CD4-positive, alpha-beta T cell (primary cell): ENCODE data around the gene SMAD3. TPM values are rescaled to one million over a fixed set of nuclear protein-coding genes. Genes with fewer than 3 reads are reported as not detected.
A peak's percentile ranks its signal among the peaks of the same experiment; 100 is the strongest.

ENCODE experiments used
- ATAC-seq: fragments of 200-7000 bp; cut with Tn5 transposase; one replicate; pipeline ENCODE4 v1.10.0; 2022; ENCODE audit warnings: mild to moderate bottlenecking; ENCODE audit not compliant: poor library complexity
- CTCF ChIA-PET: fragments of 350-600 bp; sonication (Branson Sonifier 250); formaldehyde crosslinking; loops from one replicate; lab custom pipeline; 2021; ENCODE audit warnings: antibody characterized with exemption, inconsistent platforms; lab: Charles Lee
- POLR2A ChIA-PET: fragments of 350-600 bp; sonication (Branson Sonifier 250); formaldehyde crosslinking; loops from one replicate; lab custom pipeline; 2021; ENCODE audit warnings: antibody characterized with exemption, inconsistent platforms; lab: Charles Lee
- DNase-seq, 14 experiments: peaks; one replicate each; pipeline ENCODE4 v3.0.0-alpha.2; 2013 to 2020; ENCODE audit warnings: mixed read lengths in 2 of 14
- H3K27ac ChIP-seq, 2 donors: one replicate each; pipeline versions ENCODE4 v1.5.1 to v1.7.0; 2013; ENCODE audit warnings: low read length in 2 of 2, low read depth in 1 of 2, mild to moderate bottlenecking in 1 of 2
- H3K27me3 ChIP-seq, 2 experiments: 1 replicate in 1 of 2; 2 replicates in 1 of 2; pipeline versions ENCODE4 v1.6.1 to v1.7.0; 2013; ENCODE audit warnings: low read length in 2 of 2, control low read depth in 1 of 2, mild to moderate bottlenecking in 1 of 2, moderate library complexity in 1 of 2; ENCODE audit not compliant: insufficient read depth in 2 of 2, control insufficient read depth in 1 of 2
- H3K36me3 ChIP-seq: one replicate; pipeline ENCODE4 v1.6.1; 2013; ENCODE audit warnings: low read length, control low read depth; ENCODE audit not compliant: insufficient read depth
- H3K4me1 ChIP-seq: one replicate; pipeline ENCODE4 v1.6.1; 2013; ENCODE audit warnings: low read length, control low read depth; ENCODE audit not compliant: insufficient read depth
- H3K4me3 ChIP-seq: one replicate; pipeline ENCODE4 v1.5.1; 2013; ENCODE audit warnings: mild to moderate bottlenecking, low read length, moderate library complexity
- H3K9me3 ChIP-seq, 2 experiments: 1 replicate in 1 of 2; 2 replicates in 1 of 2; pipeline versions ENCODE4 v1.6.1 to v1.7.0; 2013; ENCODE audit warnings: low read length in 2 of 2, mild to moderate bottlenecking in 2 of 2, control low read depth in 1 of 2, moderate library complexity in 1 of 2; ENCODE audit not compliant: control insufficient read depth in 1 of 2, insufficient read depth in 1 of 2
- H3K27ac Mint-ChIP-seq: one replicate; pipeline ENCODE4 v1.8.0; 2020; ENCODE audit warnings: mixed read lengths
- H3K27me3 Mint-ChIP-seq: one replicate; pipeline ENCODE4 v1.8.0; 2021; ENCODE audit warnings: mixed read lengths
- H3K36me3 Mint-ChIP-seq: one replicate; pipeline ENCODE4 v1.8.0; 2021; ENCODE audit warnings: low read depth, mixed read lengths
- H3K4me1 Mint-ChIP-seq: one replicate; pipeline ENCODE4 v1.8.0; 2021; ENCODE audit warnings: low read depth, mixed read lengths
- H3K4me3 Mint-ChIP-seq: one replicate; pipeline ENCODE4 v1.8.0; 2020; ENCODE audit warnings: mild to moderate bottlenecking, mixed read lengths
- H3K9me3 Mint-ChIP-seq: one replicate; pipeline ENCODE4 v1.8.0; 2020; ENCODE audit warnings: mixed read lengths
- intact Hi-C, 2 experiments: fragments of 100-400 bp; cut with DNase I in 1 of 2; cut with micrococcal nuclease in 1 of 2; formaldehyde crosslinking; loops; one replicate each; pipeline versions ENCODE4 v1.15.1 to v1.9.0; 2023 to 2025; cut with DNase I, micrococcal nuclease
- total RNA-seq, 174 experiments: library from RNA in 2 of 174; stranded (reverse) in 2 of 174; gene quantifications; one replicate each; pipeline ENCODE4 v1.2.3 and lab custom pipeline; 2021 to 2026
- TF ChIP-seq, protein P1 (sequence below): fragments of 200-600 bp; IDR thresholded peaks from one replicate; pipeline ENCODE4 v1.8.0; 2022; ENCODE audit warnings: antibody characterized with exemption, mild to moderate bottlenecking

The SMAD3 gene
- total RNA-seq, 2 experiments from 2014 or later = 30.0 to 31.0 TPM

- peak overlapping the region; percentile 31 for H3K27ac Mint-ChIP-seq
- POLR2A ChIA-PET = no interaction called here
- CTCF ChIA-PET = interaction anchor here (1.0 kb wide), 1 partner anchor 229 kb away, joined by 3 read pairs; no protein-coding TSS in a partner anchor
- ATAC-seq = peak; percentile 41
- H3K4me1 ChIP-seq = peaks cover 40% of the 10 kb centered on the region
- peak overlapping the region in 1 of 2 donors; percentile 29 for H3K27ac ChIP-seq
- peaks cover 88% of the 10 kb centered on the region for H3K36me3 ChIP-seq
- no peaks in the 10 kb centered on the region for H3K9me3 Mint-ChIP-seq
- intact Hi-C loops = no loop called here
- peaks cover 47% of the 10 kb centered on the region for H3K4me1 Mint-ChIP-seq
- peak in 3 of 14 experiments; percentile 29 to 71 (median 66) for DNase-seq
- H3K4me3 ChIP-seq = no peak overlapping the region
- TF ChIP-seq, protein P1, sequence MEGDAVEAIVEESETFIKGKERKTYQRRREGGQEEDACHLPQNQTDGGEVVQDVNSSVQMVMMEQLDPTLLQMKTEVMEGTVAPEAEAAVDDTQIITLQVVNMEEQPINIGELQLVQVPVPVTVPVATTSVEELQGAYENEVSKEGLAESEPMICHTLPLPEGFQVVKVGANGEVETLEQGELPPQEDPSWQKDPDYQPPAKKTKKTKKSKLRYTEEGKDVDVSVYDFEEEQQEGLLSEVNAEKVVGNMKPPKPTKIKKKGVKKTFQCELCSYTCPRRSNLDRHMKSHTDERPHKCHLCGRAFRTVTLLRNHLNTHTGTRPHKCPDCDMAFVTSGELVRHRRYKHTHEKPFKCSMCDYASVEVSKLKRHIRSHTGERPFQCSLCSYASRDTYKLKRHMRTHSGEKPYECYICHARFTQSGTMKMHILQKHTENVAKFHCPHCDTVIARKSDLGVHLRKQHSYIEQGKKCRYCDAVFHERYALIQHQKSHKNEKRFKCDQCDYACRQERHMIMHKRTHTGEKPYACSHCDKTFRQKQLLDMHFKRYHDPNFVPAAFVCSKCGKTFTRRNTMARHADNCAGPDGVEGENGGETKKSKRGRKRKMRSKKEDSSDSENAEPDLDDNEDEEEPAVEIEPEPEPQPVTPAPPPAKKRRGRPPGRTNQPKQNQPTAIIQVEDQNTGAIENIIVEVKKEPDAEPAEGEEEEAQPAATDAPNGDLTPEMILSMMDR = no peak
- no peak overlapping the region for H3K4me3 Mint-ChIP-seq
- H3K27me3 ChIP-seq = no peaks in the 10 kb centered on the region
- H3K36me3 Mint-ChIP-seq = peaks cover 77% of the 10 kb centered on the region
- no peaks in the 10 kb centered on the region for H3K27me3 Mint-ChIP-seq
- H3K9me3 ChIP-seq = no peaks in the 10 kb centered on the region
These were observed 110.3 kb downstream of the SMAD3 start for GRCh38 chr15:67175643-67176071.

- H3K9me3 ChIP-seq = no peaks in the 10 kb centered on the region
- peaks cover 40% of the 10 kb centered on the region for H3K4me1 ChIP-seq
- TF ChIP-seq, protein P1 = no peak
- H3K27me3 ChIP-seq = no peaks in the 10 kb centered on the region
- intact Hi-C loops = no loop called here
- peaks cover 88% of the 10 kb centered on the region for H3K36me3 ChIP-seq
- ATAC-seq (no peak), DNase-seq (no peak)
- Mint-ChIP-seq H3K9me3 (no peaks in the 10 kb centered on the region), H3K36me3 (peaks cover 73% of the 10 kb centered on the region), H3K27ac (peak overlapping the region; percentile 31), H3K4me1 (peaks cover 47% of the 10 kb centered on the region), H3K27me3 (no peaks in the 10 kb centered on the region), H3K4me3 (no peak overlapping the region)
- no peak overlapping the region for H3K27ac ChIP-seq
- no peak overlapping the region for H3K4me3 ChIP-seq
- ChIA-PET POLR2A (no interaction called here), CTCF (interaction anchor here (0.6 to 1.0 kb wide), 2 partner anchors 145 to 230 kb away, joined by 3 to 4 read pairs; no protein-coding TSS in a partner anchor)
These were observed 111.0 kb downstream of the SMAD3 start for GRCh38 chr15:67176195-67176971.

DNA sequence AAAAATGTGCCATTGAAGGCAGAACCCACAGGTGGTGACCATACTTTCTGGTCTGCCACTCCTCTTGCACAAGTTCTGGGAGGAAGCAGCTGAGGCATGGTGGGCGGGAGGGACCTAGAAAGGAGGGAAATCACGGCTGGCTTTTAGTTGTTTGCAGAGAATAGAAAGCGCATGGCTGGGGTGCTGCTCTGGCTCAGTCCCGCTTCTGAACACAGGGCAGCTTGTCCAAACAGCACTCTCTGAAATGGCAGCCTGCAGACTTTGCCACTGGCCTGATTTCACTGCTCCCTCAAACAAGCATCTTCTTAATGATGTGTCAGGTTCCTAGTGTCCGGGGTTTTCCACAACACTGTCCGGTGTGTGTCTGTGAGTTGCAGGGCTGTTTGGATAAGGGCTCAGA, 112.3 kb downstream of the SMAD3 start:
- ATAC-seq (no peak), DNase-seq (no peak)
- H3K9me3 Mint-ChIP-seq = no peaks in the 10 kb centered on the region
- peaks cover 41% of the 10 kb centered on the region for H3K4me1 Mint-ChIP-seq
- H3K4me3 Mint-ChIP-seq = no peak overlapping the region
- Histone ChIP-seq H3K9me3 (no peaks in the 10 kb centered on the region), H3K27ac (no peak overlapping the region), H3K36me3 (peaks cover 89% of the 10 kb centered on the region), H3K4me1 (peaks cover 38% of the 10 kb centered on the region), H3K27me3 (no peaks in the 10 kb centered on the region), H3K4me3 (no peak overlapping the region)
- ChIA-PET CTCF (interaction anchor here (1.8 kb wide), 1 partner anchor 231 kb away, joined by 6 read pairs; no protein-coding TSS in a partner anchor), POLR2A (interaction anchor here (0.6 kb wide), 1 partner anchor 250 kb away, joined by 3 read pairs; no protein-coding TSS in a partner anchor)
- no peak overlapping the region for H3K27ac Mint-ChIP-seq
- no peaks in the 10 kb centered on the region for H3K27me3 Mint-ChIP-seq
- peaks cover 72% of the 10 kb centered on the region for H3K36me3 Mint-ChIP-seq
- TF ChIP-seq, protein P1 = no peak
- intact Hi-C loops = no loop called here
